ACC112 (cell line): Measurements from ENCODE around the gene EPB41.

ENCODE experiments used
- H2AFZ ChIP-seq: fragments of 200-600 bp; sonication (generic); one replicate; pipeline ENCODE4 v1.6.0; 2017; ENCODE audit warnings: antibody characterized with exemption, low read length; ENCODE audit not compliant: unreplicated experiment
- H3K27ac ChIP-seq: fragments of 200-600 bp; sonication (generic); 2 replicates; pipeline ENCODE4 v1.5.1; 2014; ENCODE audit warnings: low read depth, mild to moderate bottlenecking, antibody characterized with exemption, low read length, moderate library complexity
- H3K27me3 ChIP-seq: fragments of 200-600 bp; sonication (generic); 2 replicates; pipeline ENCODE4 v1.6.1; 2014; ENCODE audit warnings: mild to moderate bottlenecking, antibody characterized with exemption, low read length, moderate library complexity, mixed read lengths; ENCODE audit not compliant: insufficient read depth
- H3K36me3 ChIP-seq: fragments of 200-600 bp; sonication (generic); 2 replicates; pipeline ENCODE4 v1.6.1; 2016; ENCODE audit warnings: mild to moderate bottlenecking, antibody characterized with exemption, low read length, moderate library complexity, mixed read lengths; ENCODE audit not compliant: insufficient read depth
- H3K4me1 ChIP-seq: fragments of 200-600 bp; sonication (generic); one replicate; pipeline ENCODE4 v1.6.1; 2016; ENCODE audit warnings: low read length, mixed read lengths; ENCODE audit not compliant: insufficient read depth, unreplicated experiment, control insufficient read depth
- H3K4me3 ChIP-seq: fragments of 200-600 bp; sonication (generic); 2 replicates; pipeline ENCODE4 v1.5.1; 2014; ENCODE audit warnings: mild to moderate bottlenecking, low read depth, low read length
- H3K79me2 ChIP-seq: fragments of 200-600 bp; sonication (generic); one replicate; pipeline ENCODE4 v1.6.0; 2016; ENCODE audit warnings: low read length; ENCODE audit not compliant: control insufficient read depth, unreplicated experiment, insufficient read depth

The EPB41 gene

DNA sequence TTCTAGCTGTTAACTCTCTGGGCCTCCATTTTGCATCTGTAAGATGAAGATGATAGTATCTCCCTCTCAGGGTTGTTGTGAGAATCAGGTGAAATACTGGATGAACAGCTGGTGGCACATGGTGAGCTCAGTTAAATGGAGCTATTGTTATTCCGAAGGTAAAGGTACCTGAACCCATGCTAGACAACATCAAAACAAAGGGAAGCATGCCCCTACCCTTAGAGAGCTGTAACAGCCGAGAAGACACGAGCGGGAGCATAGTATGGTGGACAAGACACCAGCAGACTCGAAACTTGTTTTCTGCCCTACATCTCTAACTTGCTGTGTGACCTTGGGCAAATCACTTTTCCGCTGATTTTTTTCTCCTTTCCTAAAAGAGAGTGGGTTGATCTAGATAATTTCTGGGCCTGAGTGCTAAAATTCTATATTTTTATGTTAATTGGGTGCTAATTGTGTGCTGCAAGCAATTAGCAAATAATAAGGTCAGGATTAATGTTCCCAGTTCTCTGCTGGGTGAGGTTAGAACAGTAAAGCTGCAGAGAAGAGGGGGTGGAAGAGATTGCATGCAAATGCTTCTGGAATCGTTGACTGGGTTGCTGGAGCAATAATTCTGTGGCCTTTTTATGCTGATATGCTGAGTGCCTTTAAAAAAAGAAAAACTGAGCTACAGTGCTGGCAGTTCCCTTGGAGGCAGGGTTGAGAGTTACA is 198.5 kb downstream of the EPB41 start:
- Histone ChIP-seq H3K4me1 (no peaks in the 10 kb centered on the region), H3K27ac (no peak overlapping the region), H3K4me3 (no peak overlapping the region), H2AFZ (no peak overlapping the region), H3K27me3 (no peaks in the 10 kb centered on the region), H3K36me3 (no peaks in the 10 kb centered on the region), H3K79me2 (no peaks in the 10 kb centered on the region)

DNA sequence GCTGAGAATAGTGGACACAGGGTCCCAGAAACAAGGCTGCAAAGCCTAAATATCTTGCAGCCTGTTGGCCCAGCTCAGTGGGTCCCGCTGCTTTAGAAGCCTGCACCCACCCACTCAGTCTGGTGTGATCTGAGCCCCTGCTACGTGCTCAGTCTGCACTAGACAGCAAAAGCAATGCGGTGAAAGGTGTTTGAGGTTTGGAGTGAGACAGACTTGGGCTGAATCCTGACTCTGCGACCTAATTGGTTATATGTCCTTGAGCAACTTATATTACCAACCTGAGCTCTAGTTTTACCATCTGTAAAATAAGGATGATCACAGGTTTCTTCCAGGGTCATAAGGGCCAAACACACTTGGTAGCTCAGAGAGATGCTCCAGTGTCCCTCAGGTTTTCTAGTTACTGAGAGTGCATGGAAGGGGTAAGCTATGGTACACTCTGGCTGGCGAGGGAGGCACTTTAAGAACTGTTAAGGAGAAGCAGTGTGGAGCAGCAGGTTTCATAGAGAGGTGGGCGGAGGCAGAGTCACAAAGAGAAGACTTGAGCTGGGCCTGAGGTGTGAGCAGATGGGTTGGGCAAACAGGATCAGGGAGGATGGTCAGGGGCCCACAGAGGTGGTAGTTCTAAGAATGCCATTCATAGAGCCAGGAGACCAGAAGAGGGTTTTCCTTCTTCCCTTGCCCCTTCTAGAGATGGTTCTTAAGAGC is 199.2 kb downstream of the EPB41 start:
- Histone ChIP-seq H3K36me3 (no peaks in the 10 kb centered on the region), H2AFZ (no peak overlapping the region), H3K27ac (no peak overlapping the region), H3K79me2 (no peaks in the 10 kb centered on the region), H3K4me3 (no peak overlapping the region), H3K4me1 (no peaks in the 10 kb centered on the region), H3K27me3 (no peaks in the 10 kb centered on the region)

DNA sequence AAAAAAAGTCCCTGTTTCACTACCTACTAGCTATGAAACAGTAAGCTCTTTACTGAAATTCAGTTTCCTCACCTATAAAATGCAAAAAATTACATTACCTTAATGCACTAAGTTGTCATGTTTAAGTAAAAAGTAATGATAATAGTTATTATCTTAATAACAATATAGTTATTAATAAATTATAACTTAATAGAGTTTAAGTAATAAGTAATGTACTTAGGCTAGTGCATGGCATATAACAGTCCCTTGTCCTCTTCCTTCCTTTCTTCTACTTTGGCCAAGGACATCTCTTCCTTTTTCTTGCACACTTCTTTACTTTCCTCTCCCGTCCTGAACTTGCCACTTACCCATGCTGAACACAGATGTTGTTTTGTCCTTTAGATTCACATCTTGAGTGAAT is 200.3 kb downstream of the EPB41 start:
- H3K27me3 ChIP-seq: no peaks in the 10 kb centered on the region
- H3K36me3 ChIP-seq: no peaks in the 10 kb centered on the region
- H3K4me1 ChIP-seq: peaks cover 2% of the 10 kb centered on the region
- H3K27ac ChIP-seq: no peak overlapping the region
- H2AFZ ChIP-seq: no peak overlapping the region
- no peaks in the 10 kb centered on the region for H3K79me2 ChIP-seq
- no peak overlapping the region for H3K4me3 ChIP-seq

DNA sequence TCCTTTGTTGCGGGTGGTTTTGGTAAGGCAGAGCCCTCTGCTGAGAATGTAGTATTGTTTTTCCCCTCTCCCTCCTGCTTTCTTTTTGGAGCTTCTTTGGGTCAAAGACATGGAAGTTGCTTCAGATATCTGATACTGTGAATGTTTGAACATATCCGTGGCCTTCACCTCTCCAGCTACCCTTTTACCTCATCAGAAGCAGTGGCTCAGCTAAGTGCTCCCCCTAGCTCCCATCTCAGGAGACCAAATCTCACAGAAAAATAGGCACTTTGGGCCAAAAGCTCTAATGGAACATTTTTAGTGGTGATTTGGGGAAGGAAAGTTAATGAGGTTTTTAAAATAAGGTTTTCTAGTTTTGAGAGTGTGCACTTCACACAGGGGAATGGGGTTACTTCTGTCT is 203.0 kb downstream of the EPB41 start:
- H3K4me3 ChIP-seq: no peak overlapping the region
- H3K27ac ChIP-seq: no peak overlapping the region
- H2AFZ ChIP-seq: no peak overlapping the region
- peaks cover 6% of the 10 kb centered on the region for H3K4me1 ChIP-seq
- H3K27me3 ChIP-seq: no peaks in the 10 kb centered on the region
- H3K79me2 ChIP-seq: peaks cover 12% of the 10 kb centered on the region
- no peaks in the 10 kb centered on the region; the same call in 1 of the 2 replicates for H3K36me3 ChIP-seq

DNA sequence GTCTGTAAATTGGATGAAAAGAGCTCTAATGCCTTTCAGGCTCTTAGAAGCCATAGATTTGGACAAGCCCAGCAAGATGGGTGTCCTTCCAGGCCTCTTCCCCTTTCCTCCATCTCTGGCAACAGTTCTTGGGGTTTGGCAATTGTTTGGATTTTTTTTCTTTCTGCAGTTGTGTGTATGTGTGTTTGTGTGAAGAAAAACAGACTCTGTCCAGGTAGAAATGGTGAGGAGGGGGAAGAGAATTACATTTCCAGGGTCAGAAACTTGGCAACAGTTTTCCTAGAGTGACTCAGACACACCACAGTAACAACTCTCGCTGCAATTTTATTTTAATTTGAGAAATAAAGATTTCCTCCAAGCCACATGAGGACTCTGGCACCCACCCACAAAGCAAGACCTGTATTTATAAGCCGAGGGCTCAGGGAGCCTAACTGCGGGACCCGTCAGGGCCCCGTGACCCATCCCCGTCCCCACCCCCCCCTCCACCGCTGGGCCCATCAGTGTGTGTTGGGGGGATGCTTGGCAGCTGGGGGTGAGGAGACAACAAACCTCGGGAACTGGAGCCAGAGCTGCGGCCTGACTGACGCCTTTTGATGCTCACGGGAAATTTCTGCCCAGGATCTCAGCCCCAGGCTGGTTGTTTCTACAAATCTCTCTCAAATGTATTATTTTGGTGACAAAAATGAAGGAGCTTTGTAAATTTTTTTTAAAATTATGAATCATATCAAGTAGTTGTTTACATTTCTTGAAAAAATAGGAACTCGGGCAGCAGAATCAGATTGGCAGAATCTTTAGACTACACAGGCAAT is 205.0 kb downstream of the EPB41 start:
- no peaks in the 10 kb centered on the region; the same call in 1 of the 2 replicates for H3K36me3 ChIP-seq
- H3K4me3 ChIP-seq: no peak overlapping the region
- H3K4me1 ChIP-seq: peaks cover 6% of the 10 kb centered on the region
- no peaks in the 10 kb centered on the region for H3K27me3 ChIP-seq
- no peak overlapping the region for H3K27ac ChIP-seq
- H3K79me2 ChIP-seq: peaks cover 17% of the 10 kb centered on the region
- no peak overlapping the region for H2AFZ ChIP-seq

DNA sequence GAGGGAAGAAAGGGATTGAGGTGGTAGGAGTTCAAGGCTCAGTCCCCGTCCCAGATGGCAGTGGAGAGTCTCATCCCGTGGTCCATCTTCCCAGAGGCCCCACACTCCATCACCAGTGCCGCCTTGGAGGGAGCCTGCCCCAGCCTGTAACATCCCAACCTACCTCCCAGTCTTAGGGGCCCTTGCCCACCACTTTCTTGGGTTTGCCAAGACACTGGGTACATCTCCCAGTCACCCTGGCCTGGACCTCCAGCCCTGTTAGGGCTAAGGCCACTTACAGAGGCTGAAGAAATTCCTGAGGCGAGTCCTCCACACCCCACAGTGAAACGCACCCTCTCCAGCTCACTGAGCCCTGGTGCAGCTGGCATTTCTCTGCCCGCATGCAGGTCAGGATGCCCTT is 206.0 kb downstream of the EPB41 start:
- Histone ChIP-seq H3K4me1 (peaks cover 10% of the 10 kb centered on the region), H3K27me3 (no peaks in the 10 kb centered on the region), H3K36me3 (no peaks in the 10 kb centered on the region; the same call in 1 of the 2 replicates), H3K27ac (no peak overlapping the region), H3K4me3 (no peak overlapping the region), H2AFZ (no peak overlapping the region), H3K79me2 (peaks cover 17% of the 10 kb centered on the region)

DNA sequence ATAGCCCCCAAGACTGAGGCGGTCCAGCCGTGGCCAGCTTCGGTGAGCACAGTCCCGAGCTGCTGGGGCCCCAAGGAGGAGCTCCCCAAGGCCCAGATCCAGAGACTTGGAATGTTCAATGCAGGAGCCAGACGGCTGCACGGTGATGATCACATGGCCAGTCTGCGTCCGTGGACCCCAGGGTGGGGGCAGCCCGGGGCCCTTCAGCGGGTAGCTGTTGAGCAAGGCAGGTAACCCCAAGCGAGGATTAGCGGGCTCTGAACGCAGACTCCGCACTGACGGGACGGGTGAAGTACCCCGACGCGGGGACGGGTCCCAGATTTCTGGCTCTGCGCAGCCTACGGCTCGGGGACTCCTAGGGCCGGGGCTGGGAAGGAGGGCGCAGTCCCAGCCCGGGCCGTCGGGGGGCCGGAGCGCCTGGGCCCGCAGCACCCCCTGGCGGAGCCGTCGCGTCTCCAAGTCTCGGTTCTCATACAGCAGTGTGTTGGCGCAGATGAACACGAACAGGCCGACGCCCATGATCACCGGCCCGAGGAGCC is 206.6 kb downstream of the EPB41 start:
- Histone ChIP-seq H3K4me3 (peak overlapping the region; percentile 87; the same call in 1 of the 2 replicates), H3K4me1 (peaks cover 12% of the 10 kb centered on the region), H3K27me3 (no peaks in the 10 kb centered on the region)

DNA sequence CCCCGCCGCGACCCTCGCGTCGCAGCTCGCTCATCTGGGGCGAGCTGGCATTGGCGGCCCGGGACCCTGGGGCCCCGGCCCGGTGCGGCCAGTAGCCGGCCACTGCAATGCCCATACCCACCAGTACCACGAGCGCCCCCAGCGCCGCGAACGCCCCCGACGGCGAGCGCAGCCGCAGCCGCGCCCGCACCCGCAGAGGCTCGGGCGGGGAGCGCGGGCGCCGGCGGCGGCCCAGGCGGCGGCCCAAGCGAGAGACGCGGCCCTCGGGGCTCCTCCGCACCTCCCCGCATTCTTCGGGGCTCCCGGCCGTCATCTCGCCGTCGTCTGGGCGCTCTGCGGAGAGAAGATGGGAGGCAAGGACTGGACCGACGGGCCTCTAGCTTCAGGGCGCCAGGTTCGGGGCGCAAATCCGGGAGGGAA is 207.2 kb downstream of the EPB41 start:
- Histone ChIP-seq H3K79me2 (peaks cover 17% of the 10 kb centered on the region), H3K27me3 (no peaks in the 10 kb centered on the region), H3K36me3 (no peaks in the 10 kb centered on the region; the same call in 1 of the 2 replicates), H2AFZ (peak overlapping the region; percentile 43), H3K4me1 (peaks cover 12% of the 10 kb centered on the region), H3K27ac (peak overlapping the region; percentile 81; the same call in 1 of the 2 replicates), H3K4me3 (peak overlapping the region; percentile 87)

More for the DNA sequence above, 206.6 kb downstream of the EPB41 start:
- Histone ChIP-seq H2AFZ (no peak overlapping the region), H3K27ac (no peak overlapping the region), H3K79me2 (peaks cover 17% of the 10 kb centered on the region), H3K36me3 (no peaks in the 10 kb centered on the region; the same call in 1 of the 2 replicates)

DNA sequence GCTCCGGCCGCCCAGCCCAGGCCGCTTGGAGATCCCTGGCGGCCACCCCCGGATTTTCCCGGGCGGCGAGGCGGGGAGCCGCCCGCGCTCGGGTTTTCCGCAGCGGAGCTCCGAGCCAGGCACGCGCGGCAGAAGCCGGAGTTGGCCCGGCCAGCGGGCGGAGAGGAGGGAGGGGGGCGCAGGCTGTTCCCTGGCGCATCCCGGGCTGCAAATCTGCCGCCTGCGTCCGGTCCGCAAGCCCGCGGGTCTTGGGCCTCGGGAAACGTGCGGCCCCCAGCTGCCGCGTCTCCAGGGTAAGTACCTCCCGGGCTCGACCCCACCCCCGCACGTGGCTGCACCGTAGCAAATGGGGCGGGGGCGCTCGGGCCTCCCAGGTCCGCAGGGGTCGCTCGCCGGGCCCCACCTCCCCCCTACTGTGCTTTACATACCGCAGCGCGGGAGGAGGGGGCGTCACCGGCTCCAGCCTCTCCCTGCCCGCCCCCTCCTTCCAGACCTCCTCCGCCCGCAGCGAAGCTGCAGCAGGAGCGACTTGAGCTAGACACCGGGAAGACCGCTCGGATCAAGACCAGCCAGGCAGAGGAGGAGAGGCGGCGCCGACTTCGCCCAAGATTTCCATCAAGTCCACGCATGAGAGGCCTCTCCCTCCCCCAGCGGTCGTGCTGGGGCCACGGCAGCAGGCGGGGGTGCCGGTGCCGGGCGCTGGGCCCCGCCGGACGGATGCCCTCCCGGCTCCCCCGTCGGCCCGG is 207.7 kb downstream of the EPB41 start:
- Histone ChIP-seq H3K27me3 (no peaks in the 10 kb centered on the region), H2AFZ (peak overlapping the region; percentile 43), H3K4me1 (peaks cover 12% of the 10 kb centered on the region), H3K27ac (peak overlapping the region; percentile 81), H3K79me2 (peaks cover 17% of the 10 kb centered on the region), H3K4me3 (peak overlapping the region; percentile 87), H3K36me3 (no peaks in the 10 kb centered on the region; the same call in 1 of the 2 replicates)

DNA sequence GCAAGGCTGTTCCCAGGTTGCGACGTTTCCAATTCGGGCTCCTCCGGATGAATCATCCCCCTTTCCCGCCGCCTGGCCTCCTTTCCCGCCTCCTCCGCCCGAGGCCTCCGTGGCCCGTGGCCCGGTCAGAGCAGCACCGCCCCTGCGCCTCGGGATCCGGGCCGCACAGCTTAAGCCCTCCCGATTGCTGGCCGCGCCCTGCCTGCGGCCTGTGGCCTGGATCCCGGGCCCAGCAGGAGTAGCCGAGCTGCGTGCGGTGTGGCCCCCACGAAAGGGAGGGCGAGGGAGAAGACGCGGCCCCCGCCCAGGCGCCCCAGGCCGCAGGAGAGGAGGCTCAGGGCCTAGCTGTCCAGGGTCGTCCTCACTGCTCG is 208.3 kb downstream of the EPB41 start:
- peak overlapping the region; percentile 81 for H3K27ac ChIP-seq
- peaks cover 17% of the 10 kb centered on the region for H3K79me2 ChIP-seq
- peak overlapping the region; percentile 70 for H2AFZ ChIP-seq
- H3K4me1 ChIP-seq: peaks cover 12% of the 10 kb centered on the region
- H3K36me3 ChIP-seq: no peaks in the 10 kb centered on the region; the same call in 1 of the 2 replicates
- no peaks in the 10 kb centered on the region for H3K27me3 ChIP-seq
- peak overlapping the region; percentile 87 for H3K4me3 ChIP-seq
